Left lung (tissue), 10 donors: ENCODE results near the gene RALGPS2. TPM values are rescaled to one million over a fixed set of nuclear protein-coding genes. Genes with fewer than 3 reads are reported as not detected.

Experiments
- ATAC-seq: fragments of 200-7000 bp; cut with Tn5 transposase; one replicate; pipeline ENCODE4 v1.9.1; 2020; ENCODE audit warnings: moderate library complexity
- DNase-seq, 4 donors: peaks; one replicate each; pipeline ENCODE4 v3.0.0-alpha.2; 2013 to 2020
- H3K27ac ChIP-seq, 2 donors: fragments of 200-600 bp; sonication (generic) in 1 of 2; one replicate each; pipeline versions ENCODE4 v1.5.0 to v1.8.0; 2020 to 2021
- H3K27me3 ChIP-seq, 2 donors: fragments of 200-600 bp; sonication (generic) in 1 of 2; one replicate each; pipeline versions ENCODE4 v1.5.0 to v1.8.0; 2020 to 2021
- H3K36me3 ChIP-seq, 2 donors: fragments of 200-600 bp; sonication (generic) in 1 of 2; one replicate each; pipeline versions ENCODE4 v1.5.0 to v1.8.0; 2020 to 2021
- H3K4me1 ChIP-seq, 2 donors: fragments of 200-600 bp; one replicate each; pipeline ENCODE4 v1.8.0; 2021
- H3K4me3 ChIP-seq, 2 donors: fragments of 200-600 bp; sonication (generic) in 1 of 2; one replicate each; pipeline versions ENCODE4 v1.5.0 to v1.8.0; 2020 to 2021; ENCODE audit warnings: mild to moderate bottlenecking in 1 of 2
- H3K9me3 ChIP-seq, 2 donors: fragments of 200-600 bp; sonication (generic) in 1 of 2; one replicate each; pipeline versions ENCODE4 v1.5.0 to v1.8.0; 2020 to 2021
- CTCF ChIP-seq, 2 donors: fragments of 200-600 bp; sonication (generic) in 1 of 2; IDR thresholded peaks; one replicate each; pipeline versions ENCODE4 v1.5.0 to v1.8.0; 2021; ENCODE audit warnings: antibody characterized with exemption in 2 of 2
- intact Hi-C, 2 donors: fragments of 100-400 bp; cut with DNase I; formaldehyde crosslinking; loops; one replicate each; pipeline versions ENCODE4 v1.11.2 to v1.14.2; 2022
- polyA plus RNA-seq, 6 donors: library from polyadenylated mRNA; unstranded; fragments of 120-200 nt; gene quantifications; one replicate each; pipeline ENCODE4 v1.2.1, GENCODE V29; 2013; ENCODE audit not compliant: insufficient read length in 6 of 6
- total RNA-seq, 2 donors: library from RNA; stranded (reverse); fragmentation: NEBNext Ultra II Directional; extraction: Animal tissue kit (Norgen Biotek cat#: 25700); gene quantifications; one replicate each; pipeline ENCODE4 v1.2.1, GENCODE V29; 2021
- donor health status: DM: no; HTN: yes; CAD: no.
- donor health status: DM: no; HTN: no; CAD: no.

Gene RALGPS2
- total and polyA plus RNA-seq, 8 donors = 9.0 to 24.5 (median 20.9) TPM

GRCh38 chr1:178798232-178798861 is 73.3 kb downstream of the RALGPS2 start:
- ATAC-seq = no peak
- no peak overlapping the region for H3K27ac ChIP-seq
- intact Hi-C loops = no loop called here
- H3K4me1 ChIP-seq = no peaks in the 10 kb centered on the region
- peaks cover 0 to 6% of the 10 kb centered on the region in 2 donors for H3K36me3 ChIP-seq
- no peaks in the 10 kb centered on the region for H3K27me3 ChIP-seq
- no peak for DNase-seq
- H3K4me3 ChIP-seq = no peak overlapping the region
- peaks cover 0 to 7% of the 10 kb centered on the region in 2 donors for H3K9me3 ChIP-seq
- no peak for TF ChIP-seq CTCF (IDR thresholded peaks at IDR 0.05)

GRCh38 chr1:178802873-178803272 is 77.8 kb downstream of the RALGPS2 start:
- intact Hi-C loops = no loop called here
- Histone ChIP-seq H3K27me3 (no peaks in the 10 kb centered on the region), H3K4me1 (no peaks in the 10 kb centered on the region), H3K27ac (no peak overlapping the region), H3K36me3 (peaks cover 0 to 6% of the 10 kb centered on the region in 2 donors), H3K4me3 (no peak overlapping the region), H3K9me3 (peaks cover 0 to 7% of the 10 kb centered on the region in 2 donors)
- ATAC-seq (no peak), DNase-seq (no peak)
- no peak for TF ChIP-seq CTCF (IDR thresholded peaks at IDR 0.05)

GRCh38 chr1:178806665-178807300 is 81.7 kb downstream of the RALGPS2 start:
- TF ChIP-seq CTCF (IDR thresholded peaks at IDR 0.05) = no peak
- no peaks in the 10 kb centered on the region for H3K27me3 ChIP-seq
- intact Hi-C loops = no loop called here
- peaks cover 0 to 6% of the 10 kb centered on the region in 2 donors for H3K36me3 ChIP-seq
- H3K9me3 ChIP-seq = no peaks in the 10 kb centered on the region
- DNase-seq (no peak), ATAC-seq (no peak)
- H3K4me3 ChIP-seq = no peak overlapping the region
- H3K27ac ChIP-seq = no peak overlapping the region
- H3K4me1 ChIP-seq = no peaks in the 10 kb centered on the region

- no peaks in the 10 kb centered on the region for H3K4me1 ChIP-seq
- no peak for ATAC-seq
- DNase-seq = no peak
These were observed 83.5 kb downstream of the RALGPS2 start for GRCh38 chr1:178808529-178808928.

More at GRCh38 chr1:178808529-178808928, 83.5 kb downstream of the RALGPS2 start:
- H3K27ac ChIP-seq = no peak overlapping the region
- TF ChIP-seq CTCF (IDR thresholded peaks at IDR 0.05) = no peak
- intact Hi-C loops = no loop called here
- H3K4me3 ChIP-seq = no peak overlapping the region
- peaks cover 0 to 6% of the 10 kb centered on the region in 2 donors for H3K36me3 ChIP-seq
- no peaks in the 10 kb centered on the region for H3K9me3 ChIP-seq
- no peaks in the 10 kb centered on the region for H3K27me3 ChIP-seq
